Ramos (cell line): Measurements from ENCODE around the gene EIF2D.

Experiments used
- in situ Hi-C: fragments of 300-500 bp; cut with MboI; formaldehyde crosslinking; loops from one replicate; pipeline ENCODE4 v1.14.3; 2022; ENCODE audit warnings: low sequenced_read_pairs; ENCODE audit not compliant: unreplicated experiment

EIF2D gene

GRCh38 chr1:206635978-206636345 lies 23.7 kb upstream of the EIF2D start:
- in situ Hi-C loops = no loop called here

GRCh38 chr1:206635080-206635977 lies 23.1 kb upstream of the EIF2D start, which contains the start of gene DYRK3:
TSS of gene DYRK3 (plus strand) at chr1:206635536. CDS start at chr1:206635704, 168 bp downstream.
- in situ Hi-C loops = no loop called here

GRCh38 chr1:206634365-206635079 lies 22.3 kb upstream of the EIF2D start:
- in situ Hi-C loops = no loop called here

- in situ Hi-C loops = no loop called here
Measured at GRCh38 chr1:206633708-206634121, 21.4 kb upstream of the EIF2D start.

GRCh38 chr1:206631085-206631509 lies 18.8 kb upstream of the EIF2D start:
- in situ Hi-C loops = no loop called here

- in situ Hi-C loops = loop anchor here (5.0 to 10.0 kb wide), 2 partner anchors 33 to 286 kb away; no protein-coding TSS in a partner anchor
Measured at GRCh38 chr1:206628916-206629315, 16.7 kb upstream of the EIF2D start.

- in situ Hi-C loops = loop anchor here (5.0 to 10.0 kb wide), 2 partner anchors 36 to 288 kb away; no protein-coding TSS in a partner anchor
Measured at GRCh38 chr1:206626396-206626795, 14.1 kb upstream of the EIF2D start.

- in situ Hi-C loops = no loop called here
Measured at GRCh38 chr1:206609229-206609991, 2.9 kb downstream of the EIF2D start.

- in situ Hi-C loops = no loop called here
Measured at GRCh38 chr1:206608108-206608698, 4.1 kb downstream of the EIF2D start.

- in situ Hi-C loops = no loop called here
Measured at GRCh38 chr1:206606867-206607266, 5.4 kb downstream of the EIF2D start.

- in situ Hi-C loops = no loop called here
Measured at GRCh38 chr1:206604861-206605260, 7.4 kb downstream of the EIF2D start.

GRCh38 chr1:206600527-206600926 lies 11.7 kb downstream of the EIF2D start:
- in situ Hi-C loops = no loop called here

- in situ Hi-C loops = no loop called here
Measured at GRCh38 chr1:206596319-206596666, 16.0 kb downstream of the EIF2D start.

GRCh38 chr1:206595581-206596318 lies 16.5 kb downstream of the EIF2D start:
- in situ Hi-C loops = no loop called here

- in situ Hi-C loops = no loop called here
Measured at GRCh38 chr1:206593351-206593925, 18.8 kb downstream of the EIF2D start.

- in situ Hi-C loops = no loop called here
Measured at GRCh38 chr1:206591696-206592095, 20.6 kb downstream of the EIF2D start.

- in situ Hi-C loops = no loop called here
Measured at GRCh38 chr1:206591226-206591625, 21.0 kb downstream of the EIF2D start.

- in situ Hi-C loops = no loop called here
Measured at GRCh38 chr1:206590025-206590758, 22.1 kb downstream of the EIF2D start.
